Measurements from ENCODE around the gene CLIC1. TPM values are rescaled to one million over a fixed set of nuclear protein-coding genes. Genes with fewer than 3 reads are reported as not detected.

CLIC1 gene
- total and polyA plus RNA-seq, 2 donors (not counting 1 experiment from before 2014, with no cell fraction given), result 216 to 290 TPM

DNA sequence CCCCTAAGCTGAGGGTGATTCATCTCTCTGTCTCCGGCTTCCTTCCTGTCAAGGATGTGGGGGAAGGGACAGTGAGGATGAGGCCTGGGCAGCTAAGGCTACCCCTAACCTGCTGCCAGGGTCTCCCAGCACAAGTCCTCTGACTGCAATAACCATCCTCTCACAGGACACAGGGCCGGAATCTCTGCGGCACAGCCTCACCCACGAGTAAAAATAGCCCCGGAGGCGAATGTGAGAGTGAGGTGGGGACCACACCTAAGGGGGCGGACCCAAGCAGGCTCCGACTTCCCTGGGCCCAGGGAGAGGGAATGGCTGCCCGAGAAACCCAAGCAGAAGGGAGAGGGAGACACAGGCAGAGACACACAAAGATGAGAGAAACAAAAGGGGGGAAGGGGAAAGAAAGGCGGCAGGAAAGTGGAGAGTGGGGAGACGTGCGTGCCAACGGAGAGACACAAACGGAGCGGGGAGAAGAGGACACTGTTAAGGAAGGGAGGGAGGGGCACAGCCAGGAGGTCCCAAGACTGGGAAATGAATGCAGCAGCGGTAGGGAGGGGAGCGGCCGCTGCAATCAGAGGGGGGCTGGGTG is 1.4 kb downstream of the CLIC1 start:
- peak overlapping the region; percentile 73 to 99 (median 87) for H3K4me3 ChIP-seq (ENCODE audit: control extremely low read depth in 1 of 5, extremely low read depth in 1 of 5, insufficient read depth in 1 of 5, low read depth in 2 of 5, low read length in 4 of 5)
- peak overlapping the region; percentile 91 for H3K27ac Mint-ChIP-seq
- POLR2A ChIA-PET, result interaction anchor here (0.5 to 2.2 kb wide), 11 partner anchors 31 to 1886 kb away, joined by 3 to 9 read pairs (median 5); partner anchors contain the start of genes ABHD16A, BAG6, HSPA1A and HSPA1L
- H4K20me1 ChIP-seq (ENCODE audit: control insufficient read depth, insufficient read depth, low read length, poor library complexity, severe bottlenecking), result peaks cover 15% of the 10 kb centered on the region
- peaks cover 4 to 39% of the 10 kb centered on the region in 2 experiments for H3K36me3 ChIP-seq (replicated peaks in 1 of 2; ENCODE audit: control extremely low read depth in 1 of 2, control insufficient read depth in 1 of 2, extremely low read depth in 1 of 2, insufficient read depth in 2 of 2, low read length in 1 of 2)
- H2AFZ ChIP-seq (ENCODE audit: insufficient read depth, low read depth, low read length, poor library complexity, severe bottlenecking), result peak overlapping the region; percentile 63
- DNase-seq, result peak; percentile 50
- intact Hi-C loops (cut with micrococcal nuclease), result loop anchor here (5.0 to 10.0 kb wide), 5 partner anchors 68 to 460 kb away; partner anchors contain the start of genes CSNK2B, DDX39B, DXO and EHMT2
- H3K27me3 ChIP-seq (replicated peaks in 1 of 4; ENCODE audit: control extremely low read depth in 1 of 4, control insufficient read depth in 3 of 4, insufficient read depth in 4 of 4, low read length in 3 of 4), result no peaks in the 10 kb centered on the region
- peaks cover 50 to 58% of the 10 kb centered on the region in 2 donors for H3K4me1 ChIP-seq (ENCODE audit: control insufficient read depth in 2 of 2, insufficient read depth in 2 of 2, low read length in 2 of 2)
- no peak for TF ChIP-seq EZH2 (IDR thresholded peaks at IDR 0.05; ENCODE audit: borderline replicate concordance, insufficient read depth, low read depth, low read length, poor library complexity, severe bottlenecking)
- TF ChIP-seq, protein P1, sequence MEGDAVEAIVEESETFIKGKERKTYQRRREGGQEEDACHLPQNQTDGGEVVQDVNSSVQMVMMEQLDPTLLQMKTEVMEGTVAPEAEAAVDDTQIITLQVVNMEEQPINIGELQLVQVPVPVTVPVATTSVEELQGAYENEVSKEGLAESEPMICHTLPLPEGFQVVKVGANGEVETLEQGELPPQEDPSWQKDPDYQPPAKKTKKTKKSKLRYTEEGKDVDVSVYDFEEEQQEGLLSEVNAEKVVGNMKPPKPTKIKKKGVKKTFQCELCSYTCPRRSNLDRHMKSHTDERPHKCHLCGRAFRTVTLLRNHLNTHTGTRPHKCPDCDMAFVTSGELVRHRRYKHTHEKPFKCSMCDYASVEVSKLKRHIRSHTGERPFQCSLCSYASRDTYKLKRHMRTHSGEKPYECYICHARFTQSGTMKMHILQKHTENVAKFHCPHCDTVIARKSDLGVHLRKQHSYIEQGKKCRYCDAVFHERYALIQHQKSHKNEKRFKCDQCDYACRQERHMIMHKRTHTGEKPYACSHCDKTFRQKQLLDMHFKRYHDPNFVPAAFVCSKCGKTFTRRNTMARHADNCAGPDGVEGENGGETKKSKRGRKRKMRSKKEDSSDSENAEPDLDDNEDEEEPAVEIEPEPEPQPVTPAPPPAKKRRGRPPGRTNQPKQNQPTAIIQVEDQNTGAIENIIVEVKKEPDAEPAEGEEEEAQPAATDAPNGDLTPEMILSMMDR (IDR thresholded peaks at IDR 0.05), result no peak
- peak; percentile 26 for ATAC-seq (ENCODE audit: low read depth)
- CTCF ChIA-PET, result interaction anchor here (0.9 to 7.8 kb wide), 5 partner anchors 6 to 218 kb away, joined by 3 to 90 read pairs (median 46); partner anchors contain the start of gene DDAH2
- H3K27ac ChIP-seq (ENCODE audit: low read length in 2 of 2), result peak overlapping the region; percentile 81 to 96
- H3K4me3 Mint-ChIP-seq, result peak overlapping the region; percentile 100
- peak overlapping the region; percentile 91 for H3K9ac ChIP-seq (ENCODE audit: low read length)
- peaks cover 42% of the 10 kb centered on the region for H3K79me2 ChIP-seq (ENCODE audit: control insufficient read depth, insufficient read depth, low read length)
- H3K4me1 Mint-ChIP-seq, result peaks cover 80% of the 10 kb centered on the region
- WGBS (ENCODE audit: insufficient coverage), result 1% methylated on average over 11 of the region's 18 CpGs
- H3K9me3 Mint-ChIP-seq (ENCODE audit: insufficient read depth), result no peaks in the 10 kb centered on the region
- H3K27me3 Mint-ChIP-seq, result no peaks in the 10 kb centered on the region
- no peaks in the 10 kb centered on the region for H3K9me3 ChIP-seq (ENCODE audit: control extremely low read depth in 1 of 3, control insufficient read depth in 2 of 3, insufficient read depth in 1 of 3, low read length in 2 of 3)
- peak overlapping the region; percentile 82 for H3K4me2 ChIP-seq (replicated peaks; ENCODE audit: low read depth, low read length, poor library complexity, severe bottlenecking)
